ENCODE measurements around the gene EPB41L5. TPM values are rescaled to one million over a fixed set of nuclear protein-coding genes. Genes with fewer than 3 reads are reported as not detected.
"Not testable (repeated sequence)": the region's sequence is repeated elsewhere in the genome, so short reads cannot be mapped to it uniquely, and the experiment has no call there.

EPB41L5 gene
- total RNA-seq, 1 experiment from 2014 or later: 34.9 TPM

DNA sequence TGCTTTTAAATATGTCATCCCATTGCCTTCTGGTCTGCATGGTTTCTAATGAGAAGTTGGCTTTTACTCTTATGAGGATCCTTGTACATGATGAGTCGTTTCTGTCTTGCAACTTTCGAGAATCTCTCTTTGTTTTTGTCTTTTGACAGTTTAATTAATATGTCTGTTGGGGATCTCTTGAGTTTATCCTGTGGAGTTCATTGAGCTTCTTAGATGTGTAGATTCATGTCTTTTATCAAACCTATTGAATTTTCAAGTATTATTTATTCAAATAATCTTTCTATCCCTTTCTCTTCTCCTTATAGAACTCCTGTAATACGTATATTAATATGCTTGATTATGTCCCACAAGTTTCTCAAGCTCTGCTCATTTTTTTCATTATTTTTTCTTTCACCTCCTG, 142.4 kb downstream of the EPB41L5 start:
- DNase-seq (ENCODE audit: low spot score): no peak
- Mint-ChIP-seq H3K27me3 (ENCODE audit: low read depth) (no peaks in the 10 kb centered on the region), H3K4me3 (no peak overlapping the region), H3K4me1 (no peaks in the 10 kb centered on the region), H3K9me3 (peaks cover 49% of the 10 kb centered on the region), H3K27ac (no peak overlapping the region), H3K36me3 (peaks cover 54% of the 10 kb centered on the region)
- no peak for TF ChIP-seq JUN (CRISPR knock-in tag; IDR thresholded peaks at IDR 0.05)
- TF ChIP-seq, protein P1, sequence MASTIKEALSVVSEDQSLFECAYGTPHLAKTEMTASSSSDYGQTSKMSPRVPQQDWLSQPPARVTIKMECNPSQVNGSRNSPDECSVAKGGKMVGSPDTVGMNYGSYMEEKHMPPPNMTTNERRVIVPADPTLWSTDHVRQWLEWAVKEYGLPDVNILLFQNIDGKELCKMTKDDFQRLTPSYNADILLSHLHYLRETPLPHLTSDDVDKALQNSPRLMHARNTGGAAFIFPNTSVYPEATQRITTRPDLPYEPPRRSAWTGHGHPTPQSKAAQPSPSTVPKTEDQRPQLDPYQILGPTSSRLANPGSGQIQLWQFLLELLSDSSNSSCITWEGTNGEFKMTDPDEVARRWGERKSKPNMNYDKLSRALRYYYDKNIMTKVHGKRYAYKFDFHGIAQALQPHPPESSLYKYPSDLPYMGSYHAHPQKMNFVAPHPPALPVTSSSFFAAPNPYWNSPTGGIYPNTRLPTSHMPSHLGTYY (CRISPR knock-in tag; IDR thresholded peaks at IDR 0.05): no peak
- TF ChIP-seq, protein P2, sequence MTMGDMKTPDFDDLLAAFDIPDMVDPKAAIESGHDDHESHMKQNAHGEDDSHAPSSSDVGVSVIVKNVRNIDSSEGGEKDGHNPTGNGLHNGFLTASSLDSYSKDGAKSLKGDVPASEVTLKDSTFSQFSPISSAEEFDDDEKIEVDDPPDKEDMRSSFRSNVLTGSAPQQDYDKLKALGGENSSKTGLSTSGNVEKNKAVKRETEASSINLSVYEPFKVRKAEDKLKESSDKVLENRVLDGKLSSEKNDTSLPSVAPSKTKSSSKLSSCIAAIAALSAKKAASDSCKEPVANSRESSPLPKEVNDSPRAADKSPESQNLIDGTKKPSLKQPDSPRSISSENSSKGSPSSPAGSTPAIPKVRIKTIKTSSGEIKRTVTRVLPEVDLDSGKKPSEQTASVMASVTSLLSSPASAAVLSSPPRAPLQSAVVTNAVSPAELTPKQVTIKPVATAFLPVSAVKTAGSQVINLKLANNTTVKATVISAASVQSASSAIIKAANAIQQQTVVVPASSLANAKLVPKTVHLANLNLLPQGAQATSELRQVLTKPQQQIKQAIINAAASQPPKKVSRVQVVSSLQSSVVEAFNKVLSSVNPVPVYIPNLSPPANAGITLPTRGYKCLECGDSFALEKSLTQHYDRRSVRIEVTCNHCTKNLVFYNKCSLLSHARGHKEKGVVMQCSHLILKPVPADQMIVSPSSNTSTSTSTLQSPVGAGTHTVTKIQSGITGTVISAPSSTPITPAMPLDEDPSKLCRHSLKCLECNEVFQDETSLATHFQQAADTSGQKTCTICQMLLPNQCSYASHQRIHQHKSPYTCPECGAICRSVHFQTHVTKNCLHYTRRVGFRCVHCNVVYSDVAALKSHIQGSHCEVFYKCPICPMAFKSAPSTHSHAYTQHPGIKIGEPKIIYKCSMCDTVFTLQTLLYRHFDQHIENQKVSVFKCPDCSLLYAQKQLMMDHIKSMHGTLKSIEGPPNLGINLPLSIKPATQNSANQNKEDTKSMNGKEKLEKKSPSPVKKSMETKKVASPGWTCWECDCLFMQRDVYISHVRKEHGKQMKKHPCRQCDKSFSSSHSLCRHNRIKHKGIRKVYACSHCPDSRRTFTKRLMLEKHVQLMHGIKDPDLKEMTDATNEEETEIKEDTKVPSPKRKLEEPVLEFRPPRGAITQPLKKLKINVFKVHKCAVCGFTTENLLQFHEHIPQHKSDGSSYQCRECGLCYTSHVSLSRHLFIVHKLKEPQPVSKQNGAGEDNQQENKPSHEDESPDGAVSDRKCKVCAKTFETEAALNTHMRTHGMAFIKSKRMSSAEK (CRISPR knock-in tag; IDR thresholded peaks at IDR 0.05; ENCODE audit: borderline replicate concordance): no peak
- TF ChIP-seq, protein P3, sequence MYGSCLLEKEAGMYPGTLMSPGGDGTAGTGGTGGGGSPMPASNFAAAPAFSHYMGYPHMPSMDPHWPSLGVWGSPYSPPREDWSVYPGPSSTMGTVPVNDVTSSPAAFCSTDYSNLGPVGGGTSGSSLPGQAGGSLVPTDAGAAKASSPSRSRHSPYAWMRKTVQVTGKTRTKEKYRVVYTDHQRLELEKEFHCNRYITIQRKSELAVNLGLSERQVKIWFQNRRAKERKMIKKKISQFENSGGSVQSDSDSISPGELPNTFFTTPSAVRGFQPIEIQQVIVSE (CRISPR knock-in tag; IDR thresholded peaks at IDR 0.05; ENCODE audit: borderline replicate concordance): no peak
- TF ChIP-seq, protein P4, sequence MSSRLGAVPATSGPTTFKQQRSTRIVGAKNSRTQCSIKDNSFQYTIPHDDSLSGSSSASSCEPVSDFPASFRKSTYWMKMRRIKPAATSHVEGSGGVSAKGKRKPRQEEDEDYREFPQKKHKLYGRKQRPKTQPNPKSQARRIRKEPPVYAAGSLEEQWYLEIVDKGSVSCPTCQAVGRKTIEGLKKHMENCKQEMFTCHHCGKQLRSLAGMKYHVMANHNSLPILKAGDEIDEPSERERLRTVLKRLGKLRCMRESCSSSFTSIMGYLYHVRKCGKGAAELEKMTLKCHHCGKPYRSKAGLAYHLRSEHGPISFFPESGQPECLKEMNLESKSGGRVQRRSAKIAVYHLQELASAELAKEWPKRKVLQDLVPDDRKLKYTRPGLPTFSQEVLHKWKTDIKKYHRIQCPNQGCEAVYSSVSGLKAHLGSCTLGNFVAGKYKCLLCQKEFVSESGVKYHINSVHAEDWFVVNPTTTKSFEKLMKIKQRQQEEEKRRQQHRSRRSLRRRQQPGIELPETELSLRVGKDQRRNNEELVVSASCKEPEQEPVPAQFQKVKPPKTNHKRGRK (CRISPR knock-in tag; IDR thresholded peaks at IDR 0.05; ENCODE audit: borderline replicate concordance): no peak
- TF ChIP-seq ZNF416 (CRISPR knock-in tag; IDR thresholded peaks at IDR 0.05): no peak
- TF ChIP-seq FOXP1 (CRISPR knock-in tag; IDR thresholded peaks at IDR 0.05; ENCODE audit: borderline replicate concordance): no peak
- no peak for TF ChIP-seq GTF2I (CRISPR knock-in tag; conservative IDR thresholded peaks at IDR 0.05)
- TF ChIP-seq RORB (CRISPR knock-in tag; IDR thresholded peaks at IDR 0.05): no peak
- no peak for TF ChIP-seq OVOL2 (CRISPR knock-in tag; IDR thresholded peaks at IDR 0.05; ENCODE audit: borderline replicate concordance)
- TF ChIP-seq MYBL2 (CRISPR knock-in tag; IDR thresholded peaks at IDR 0.05): no peak
- no peak for TF ChIP-seq ZNF232 (CRISPR knock-in tag; IDR thresholded peaks at IDR 0.05)
- TF ChIP-seq, protein P5, sequence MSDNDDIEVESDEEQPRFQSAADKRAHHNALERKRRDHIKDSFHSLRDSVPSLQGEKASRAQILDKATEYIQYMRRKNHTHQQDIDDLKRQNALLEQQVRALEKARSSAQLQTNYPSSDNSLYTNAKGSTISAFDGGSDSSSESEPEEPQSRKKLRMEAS (CRISPR knock-in tag; IDR thresholded peaks at IDR 0.05): no peak
- TF ChIP-seq, protein P6, sequence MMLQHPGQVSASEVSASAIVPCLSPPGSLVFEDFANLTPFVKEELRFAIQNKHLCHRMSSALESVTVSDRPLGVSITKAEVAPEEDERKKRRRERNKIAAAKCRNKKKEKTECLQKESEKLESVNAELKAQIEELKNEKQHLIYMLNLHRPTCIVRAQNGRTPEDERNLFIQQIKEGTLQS (CRISPR knock-in tag; conservative IDR thresholded peaks at IDR 0.05): no peak
- TF ChIP-seq, protein P7, sequence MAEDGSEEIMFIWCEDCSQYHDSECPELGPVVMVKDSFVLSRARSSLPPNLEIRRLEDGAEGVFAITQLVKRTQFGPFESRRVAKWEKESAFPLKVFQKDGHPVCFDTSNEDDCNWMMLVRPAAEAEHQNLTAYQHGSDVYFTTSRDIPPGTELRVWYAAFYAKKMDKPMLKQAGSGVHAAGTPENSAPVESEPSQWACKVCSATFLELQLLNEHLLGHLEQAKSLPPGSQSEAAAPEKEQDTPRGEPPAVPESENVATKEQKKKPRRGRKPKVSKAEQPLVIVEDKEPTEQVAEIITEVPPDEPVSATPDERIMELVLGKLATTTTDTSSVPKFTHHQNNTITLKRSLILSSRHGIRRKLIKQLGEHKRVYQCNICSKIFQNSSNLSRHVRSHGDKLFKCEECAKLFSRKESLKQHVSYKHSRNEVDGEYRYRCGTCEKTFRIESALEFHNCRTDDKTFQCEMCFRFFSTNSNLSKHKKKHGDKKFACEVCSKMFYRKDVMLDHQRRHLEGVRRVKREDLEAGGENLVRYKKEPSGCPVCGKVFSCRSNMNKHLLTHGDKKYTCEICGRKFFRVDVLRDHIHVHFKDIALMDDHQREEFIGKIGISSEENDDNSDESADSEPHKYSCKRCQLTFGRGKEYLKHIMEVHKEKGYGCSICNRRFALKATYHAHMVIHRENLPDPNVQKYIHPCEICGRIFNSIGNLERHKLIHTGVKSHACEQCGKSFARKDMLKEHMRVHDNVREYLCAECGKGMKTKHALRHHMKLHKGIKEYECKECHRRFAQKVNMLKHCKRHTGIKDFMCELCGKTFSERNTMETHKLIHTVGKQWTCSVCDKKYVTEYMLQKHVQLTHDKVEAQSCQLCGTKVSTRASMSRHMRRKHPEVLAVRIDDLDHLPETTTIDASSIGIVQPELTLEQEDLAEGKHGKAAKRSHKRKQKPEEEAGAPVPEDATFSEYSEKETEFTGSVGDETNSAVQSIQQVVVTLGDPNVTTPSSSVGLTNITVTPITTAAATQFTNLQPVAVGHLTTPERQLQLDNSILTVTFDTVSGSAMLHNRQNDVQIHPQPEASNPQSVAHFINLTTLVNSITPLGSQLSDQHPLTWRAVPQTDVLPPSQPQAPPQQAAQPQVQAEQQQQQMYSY (CRISPR knock-in tag; IDR thresholded peaks at IDR 0.05): no peak
- no peak for TF ChIP-seq NFE2L1 (CRISPR knock-in tag; IDR thresholded peaks at IDR 0.05)
- TF ChIP-seq MXD4 (CRISPR knock-in tag; IDR thresholded peaks at IDR 0.05; ENCODE audit: borderline replicate concordance): no peak
- no peak for TF ChIP-seq ZNF317 (CRISPR knock-in tag; IDR thresholded peaks at IDR 0.05; ENCODE audit: borderline replicate concordance, low read depth)
- TF ChIP-seq, protein P8, sequence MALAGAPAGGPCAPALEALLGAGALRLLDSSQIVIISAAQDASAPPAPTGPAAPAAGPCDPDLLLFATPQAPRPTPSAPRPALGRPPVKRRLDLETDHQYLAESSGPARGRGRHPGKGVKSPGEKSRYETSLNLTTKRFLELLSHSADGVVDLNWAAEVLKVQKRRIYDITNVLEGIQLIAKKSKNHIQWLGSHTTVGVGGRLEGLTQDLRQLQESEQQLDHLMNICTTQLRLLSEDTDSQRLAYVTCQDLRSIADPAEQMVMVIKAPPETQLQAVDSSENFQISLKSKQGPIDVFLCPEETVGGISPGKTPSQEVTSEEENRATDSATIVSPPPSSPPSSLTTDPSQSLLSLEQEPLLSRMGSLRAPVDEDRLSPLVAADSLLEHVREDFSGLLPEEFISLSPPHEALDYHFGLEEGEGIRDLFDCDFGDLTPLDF (CRISPR knock-in tag; IDR thresholded peaks at IDR 0.05): no peak
- no peak for ATAC-seq
- CTCF ChIA-PET: no interaction called here
- POLR2A ChIA-PET: no interaction called here

DNA sequence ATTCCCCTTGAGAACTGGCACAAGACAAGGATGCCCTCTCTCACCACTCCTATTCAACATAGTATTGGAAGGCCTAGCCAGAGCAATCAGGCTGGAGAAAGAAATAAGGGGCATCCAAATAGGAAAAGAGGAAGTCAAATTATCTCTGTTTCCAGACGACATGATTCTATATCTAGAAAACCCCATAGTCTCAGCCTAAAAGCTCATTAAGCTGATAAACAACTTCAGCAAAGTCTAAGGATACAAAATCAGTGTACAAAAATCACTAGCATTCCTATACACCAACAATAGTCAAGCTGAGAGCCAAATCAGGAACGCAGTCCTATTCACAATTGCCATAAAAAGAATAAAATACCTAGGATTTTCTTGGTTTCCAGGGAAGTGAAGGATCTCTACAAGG, 145.8 kb downstream of the EPB41L5 start:
- peaks cover 20% of the 10 kb centered on the region for H3K9me3 Mint-ChIP-seq
- ATAC-seq; POLR2A ChIA-PET; H3K4me1 Mint-ChIP-seq; H3K27me3 Mint-ChIP-seq (ENCODE audit: low read depth); H3K4me3 Mint-ChIP-seq; DNase-seq (ENCODE audit: low spot score); H3K27ac Mint-ChIP-seq: not testable (repeated sequence)
- CTCF ChIA-PET: interaction anchor here (0.7 kb wide), 1 partner anchor 791 kb away, joined by 5 read pairs; no protein-coding TSS in a partner anchor
- peaks cover 27% of the 10 kb centered on the region for H3K36me3 Mint-ChIP-seq
